GM21423 (cell line): ENCODE measurements around the gene PRELID3B.
"Not testable (repeated sequence)": the region's sequence is repeated elsewhere in the genome, so short reads cannot be mapped to it uniquely, and the experiment has no call there.

ENCODE experiments used
- ATAC-seq: cut with Tn5 transposase; IDR thresholded peaks from one replicate; pipeline ENCODE4 v1.9.1; 2021; ENCODE audit warnings: mild to moderate bottlenecking, moderate library complexity; ENCODE audit not compliant: unreplicated experiment

PRELID3B gene

GRCh38 chr20:59027741-59028320, 14.8 kb downstream of the PRELID3B start:
- no peak for ATAC-seq

- no peak for ATAC-seq
Observed at GRCh38 chr20:59026904-59027740, 15.5 kb downstream of the PRELID3B start.

GRCh38 chr20:59025511-59025910, 17.1 kb downstream of the PRELID3B start:
- ATAC-seq = no peak

DNA sequence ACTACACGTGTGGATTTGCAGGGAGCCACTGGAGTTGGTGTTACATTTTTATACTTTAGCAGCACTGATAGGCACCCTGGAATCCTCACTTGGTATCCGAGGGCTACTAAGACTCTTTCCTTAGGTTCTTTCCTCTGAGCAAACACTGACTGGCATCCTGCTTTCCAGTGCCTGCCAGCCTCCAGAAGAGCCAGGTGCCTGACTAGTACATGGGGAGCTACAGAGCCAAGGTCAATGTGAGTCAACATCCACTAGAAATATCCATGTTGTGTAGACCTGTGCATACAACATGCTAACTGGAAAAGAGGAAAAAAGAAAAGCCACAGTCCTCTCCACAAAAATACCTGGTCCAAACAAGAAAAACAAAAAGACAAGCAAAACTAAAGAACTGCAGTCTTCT, 17.5 kb downstream of the PRELID3B start:
- no peak for ATAC-seq

GRCh38 chr20:59024111-59024530, 18.5 kb downstream of the PRELID3B start:
- ATAC-seq = no peak

- ATAC-seq = no peak
Observed at GRCh38 chr20:59023616-59024015, 19.0 kb downstream of the PRELID3B start.

DNA sequence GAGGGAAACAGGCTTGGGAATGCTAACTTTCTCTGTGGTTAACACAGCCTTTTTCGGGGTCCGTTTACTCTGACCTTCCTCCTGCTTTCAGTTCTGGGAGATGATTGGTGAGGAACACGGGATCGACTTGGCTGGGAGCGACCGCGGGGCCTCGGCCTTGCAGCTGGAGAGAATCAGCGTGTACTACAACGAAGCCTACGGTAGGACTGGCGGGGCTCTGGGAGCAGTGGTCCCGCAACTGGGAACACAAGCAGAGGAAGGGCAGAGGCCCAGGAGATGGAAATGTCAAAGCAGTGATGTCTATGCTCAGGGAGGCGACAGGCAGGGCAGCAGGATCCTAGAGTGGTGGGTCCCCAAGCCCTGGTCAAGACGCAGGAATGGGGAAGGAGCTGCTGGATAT, 19.8 kb downstream of the PRELID3B start:
- no peak for ATAC-seq

- no peak for ATAC-seq
Observed at GRCh38 chr20:59020938-59021551, 21.5 kb downstream of the PRELID3B start.

DNA sequence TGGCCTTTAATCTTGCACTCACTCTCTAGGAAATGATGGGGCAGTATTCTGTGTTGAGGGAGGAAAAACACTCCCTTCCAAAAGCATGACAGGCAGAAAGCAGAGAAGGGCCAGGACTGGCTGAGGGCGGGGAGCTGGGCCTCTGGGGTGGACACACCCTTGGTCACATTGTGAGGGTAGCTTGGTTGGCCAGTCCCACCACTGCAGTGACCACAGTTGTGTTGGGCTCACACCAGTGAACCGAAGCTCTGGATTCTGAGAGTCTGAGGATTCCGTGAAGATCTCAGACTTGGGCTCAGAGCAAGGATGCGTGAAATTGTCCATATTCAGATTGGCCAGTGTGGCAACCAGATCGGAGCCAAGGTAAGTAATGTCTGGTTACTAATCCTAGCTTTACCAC, 23.4 kb downstream of the PRELID3B start, which contains the start of gene TUBB1:
TUBB1 (plus strand) TSS at position 213 of the 400 bp plus-strand sequence; CDS start at position 307, 94 bp downstream.
- no peak for ATAC-seq

- no peak for ATAC-seq
Observed at GRCh38 chr20:59018817-59019216, 23.8 kb downstream of the PRELID3B start.

DNA sequence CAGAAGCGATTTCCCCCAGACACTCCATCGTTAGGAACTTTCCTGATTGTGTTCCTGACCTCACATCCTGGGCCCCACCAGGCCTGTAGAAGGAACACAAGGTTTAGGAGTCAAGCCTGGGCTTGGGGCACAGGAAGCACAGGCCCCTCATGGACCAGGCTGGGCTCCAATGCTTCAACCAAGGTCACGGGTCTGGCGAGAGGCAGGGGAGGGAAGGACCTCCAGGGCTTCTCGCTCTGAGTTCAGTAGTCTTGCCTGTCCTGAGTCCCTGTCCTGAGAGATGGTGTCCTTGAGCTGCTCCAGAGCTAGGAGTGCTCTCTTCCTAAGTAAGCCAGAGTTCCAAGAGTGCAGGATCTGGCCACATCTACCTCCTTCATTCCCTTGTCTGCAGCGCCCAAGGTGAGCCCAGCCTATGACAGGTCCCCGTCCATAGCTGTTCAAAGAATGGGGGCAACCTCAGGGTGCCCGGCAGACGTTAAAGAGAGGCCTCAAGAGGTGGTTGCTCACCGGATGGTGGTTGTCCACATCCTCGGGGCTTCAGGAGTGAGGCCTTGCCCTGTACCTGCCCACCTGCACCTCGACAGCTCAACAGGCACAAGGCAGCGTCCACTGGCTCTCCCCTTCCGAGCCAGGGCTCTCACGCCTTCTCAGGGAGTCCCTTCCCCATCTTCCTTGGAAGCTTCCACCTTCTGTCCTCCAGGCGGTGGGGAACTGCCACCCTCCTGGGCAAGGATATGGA, 24.9 kb downstream of the PRELID3B start:
- ATAC-seq = no peak

GRCh38 chr20:59016795-59017492, 25.6 kb downstream of the PRELID3B start:
- no peak for ATAC-seq

DNA sequence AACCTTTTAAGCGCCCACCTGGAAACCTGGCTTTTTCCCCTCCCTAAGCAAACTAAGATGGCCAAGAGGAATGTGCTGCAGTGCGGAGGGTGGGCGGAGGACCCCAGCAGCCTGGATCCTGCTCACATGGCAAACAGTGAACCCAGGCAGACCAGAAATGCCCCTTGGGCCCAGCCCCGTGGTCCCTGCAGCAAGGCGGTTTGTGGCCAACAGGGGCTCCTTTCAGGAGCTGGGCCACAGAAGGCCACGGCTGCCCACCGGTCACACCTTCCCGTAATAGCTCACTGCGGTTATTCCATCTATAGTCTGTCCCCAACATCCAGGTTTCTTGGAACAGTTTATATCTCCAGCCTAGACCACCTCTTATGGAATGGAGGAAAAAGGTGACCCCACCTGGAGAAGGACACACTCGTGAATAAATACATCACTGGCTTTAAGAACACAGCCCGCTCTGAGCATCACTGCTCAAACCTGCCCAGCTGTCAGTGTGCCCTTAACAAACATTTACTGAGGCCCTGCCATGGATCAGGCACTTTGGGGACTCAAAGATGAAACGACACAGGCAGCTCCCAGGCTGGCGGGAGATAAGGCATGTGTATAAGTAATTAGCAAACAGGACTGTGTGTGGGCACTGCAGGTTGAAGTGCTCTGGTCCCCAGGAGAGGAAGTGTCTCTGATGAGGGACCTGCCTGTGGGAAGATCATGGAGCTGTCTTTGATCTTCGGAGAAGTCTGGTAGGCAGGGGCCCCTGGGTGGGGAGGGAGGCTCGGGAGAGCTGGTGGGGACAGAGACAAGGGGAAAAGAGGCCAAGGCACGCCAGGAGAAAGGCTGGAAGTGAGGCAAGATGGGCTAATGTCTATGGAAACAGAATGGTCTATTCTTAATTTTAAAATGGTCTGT, 26.5 kb downstream of the PRELID3B start:
- ATAC-seq = no peak

DNA sequence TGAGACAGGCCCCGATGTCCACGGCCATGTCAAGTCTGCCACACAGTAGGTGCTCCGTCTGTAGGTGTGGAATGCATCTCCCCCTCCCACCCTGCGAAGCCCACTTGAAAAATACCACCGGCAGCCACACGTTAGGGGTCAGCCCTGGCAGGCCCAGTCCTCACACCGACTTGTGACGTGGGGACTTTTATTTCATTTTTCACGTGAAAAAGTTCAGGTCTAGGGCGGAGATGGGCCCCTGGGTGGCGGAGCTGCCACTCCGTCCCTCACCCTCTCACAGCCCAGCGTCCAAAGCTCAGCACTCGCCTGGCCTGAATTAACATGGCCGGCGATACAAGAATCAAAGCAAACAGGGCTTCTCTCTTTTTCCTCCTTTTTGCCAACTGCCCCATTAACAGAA, 27.2 kb downstream of the PRELID3B start:
- no peak for ATAC-seq

GRCh38 chr20:59014680-59015389, 27.8 kb downstream of the PRELID3B start:
- ATAC-seq = no peak

DNA sequence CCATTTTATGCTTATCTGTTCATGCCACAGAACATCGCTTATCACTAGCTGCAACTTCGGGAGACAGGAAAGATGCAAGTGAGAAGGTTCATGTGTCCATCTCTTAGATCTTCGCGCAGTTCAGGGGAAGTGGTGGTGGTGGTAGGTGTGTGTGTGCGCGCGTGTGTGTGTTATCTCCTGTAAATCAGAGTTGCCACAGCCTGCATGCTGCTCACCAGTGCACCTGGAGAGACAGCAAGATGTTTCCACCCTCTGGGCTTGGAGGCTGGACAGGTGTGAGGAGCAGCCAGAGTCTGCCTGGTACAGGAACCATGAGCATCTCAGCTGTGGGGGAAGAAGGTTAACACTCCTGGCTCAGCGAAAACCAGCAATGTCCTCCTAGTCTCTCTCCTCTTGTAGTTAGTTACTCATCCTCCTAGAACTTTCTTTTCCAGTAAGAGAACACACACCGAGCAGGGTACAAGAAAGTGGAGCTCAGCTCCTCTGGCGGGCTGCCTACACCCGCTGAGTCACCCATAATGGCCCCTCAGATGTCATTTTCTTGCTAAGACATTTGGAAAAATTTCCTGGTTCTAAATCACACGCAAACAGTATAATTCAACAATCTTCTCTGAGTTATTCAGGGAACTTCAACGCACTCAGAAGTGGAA, 28.5 kb downstream of the PRELID3B start:
- ATAC-seq = no peak

GRCh38 chr20:59013031-59013951, 29.3 kb downstream of the PRELID3B start:
- ATAC-seq = no peak

DNA sequence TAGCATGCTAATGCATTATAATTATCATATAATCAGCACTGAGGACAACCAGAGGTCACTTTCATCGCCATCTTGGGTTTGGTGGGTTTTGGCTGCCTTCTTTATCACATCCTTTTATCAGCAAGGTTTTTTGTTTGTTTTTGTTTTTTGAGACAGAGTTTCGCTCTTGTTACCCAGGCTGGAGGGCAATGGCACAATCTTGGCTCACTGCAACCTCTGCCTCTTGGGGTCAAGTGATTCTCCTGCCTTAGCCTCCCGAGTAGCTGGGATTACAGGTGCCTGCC, 30.8 kb downstream of the PRELID3B start:
- ATAC-seq = not testable (repeated sequence)
